T-helper 1 cell (primary cell): ENCODE data around the gene SLC41A3.
"Not testable (repeated sequence)": the region's sequence is repeated elsewhere in the genome, so short reads cannot be mapped to it uniquely, and the experiment has no call there.

Source experiments
- DNase-seq, 5 donors: peaks; one replicate each; pipeline ENCODE4 v3.0.0-alpha.2; 2012 to 2020

SLC41A3 gene

GRCh38 chr3:126053513-126053912 lies 30.4 kb downstream of the SLC41A3 start:
- DNase-seq, result no peak

GRCh38 chr3:126052196-126053058 lies 31.5 kb downstream of the SLC41A3 start:
- DNase-seq, result no peak

GRCh38 chr3:126051741-126052140 lies 32.2 kb downstream of the SLC41A3 start:
- DNase-seq, result no peak

- DNase-seq, result no peak
These were observed 32.7 kb downstream of the SLC41A3 start for GRCh38 chr3:126051234-126051633.

GRCh38 chr3:126050626-126051025 lies 33.3 kb downstream of the SLC41A3 start:
- no peak for DNase-seq

- DNase-seq, result no peak
These were observed 33.9 kb downstream of the SLC41A3 start for GRCh38 chr3:126050050-126050392.

- no peak for DNase-seq
These were observed 34.5 kb downstream of the SLC41A3 start for GRCh38 chr3:126049289-126050049.

- no peak for DNase-seq
These were observed 43.5 kb downstream of the SLC41A3 start for GRCh38 chr3:126040386-126040785.

- DNase-seq, result no peak
These were observed 44.1 kb downstream of the SLC41A3 start for GRCh38 chr3:126039870-126040269.

- not testable (repeated sequence) for DNase-seq
These were observed 45.1 kb downstream of the SLC41A3 start for GRCh38 chr3:126038791-126039190.

GRCh38 chr3:126036056-126036549 lies 47.8 kb downstream of the SLC41A3 start:
- no peak for DNase-seq

- DNase-seq, result no peak
These were observed 48.4 kb downstream of the SLC41A3 start for GRCh38 chr3:126035362-126036050.

- DNase-seq, result peak in 1 of 5 donors; percentile 30
These were observed 49.2 kb downstream of the SLC41A3 start for GRCh38 chr3:126034481-126035361.

- no peak for DNase-seq
These were observed 50.2 kb downstream of the SLC41A3 start for GRCh38 chr3:126033765-126034164.

- no peak for DNase-seq
These were observed 50.7 kb downstream of the SLC41A3 start for GRCh38 chr3:126033051-126033745.

- no peak for DNase-seq
These were observed 51.9 kb downstream of the SLC41A3 start for GRCh38 chr3:126031981-126032471.

GRCh38 chr3:126030455-126030854 lies 53.5 kb downstream of the SLC41A3 start:
- no peak for DNase-seq

- DNase-seq, result no peak
These were observed 54.7 kb downstream of the SLC41A3 start for GRCh38 chr3:126029241-126029640.

GRCh38 chr3:126028096-126028495 lies 55.8 kb downstream of the SLC41A3 start:
- no peak for DNase-seq

- DNase-seq, result no peak
These were observed 57.2 kb downstream of the SLC41A3 start for GRCh38 chr3:126026761-126027160.

- DNase-seq, result no peak
These were observed 57.6 kb downstream of the SLC41A3 start for GRCh38 chr3:126026277-126026751.
